Kidney (tissue), 14 donors: ENCODE data around the gene CDC42EP3. TPM values are rescaled to one million over a fixed set of nuclear protein-coding genes. Genes with fewer than 3 reads are reported as not detected.

Source experiments
- DNase-seq, 5 donors: peaks; one replicate each; pipeline ENCODE4 v3.0.0-alpha.2; 2013 to 2020
- FAIRE-seq: peaks from 2 replicates; lab custom pipeline; 2012; peaks lifted over from hg19 to GRCh38; lab: Jason Lieb, UNC
- H3K27ac ChIP-seq, 2 donors: one replicate each; pipeline ENCODE4 v1.7.0; 2013; ENCODE audit warnings: low read depth in 2 of 2, low read length in 2 of 2, inconsistent platforms in 1 of 2
- H3K27me3 ChIP-seq: one replicate; pipeline ENCODE4 v1.7.1; 2013; ENCODE audit warnings: low read length, inconsistent platforms; ENCODE audit not compliant: control insufficient read depth, insufficient read depth
- H3K36me3 ChIP-seq, 3 donors: one replicate each; pipeline versions ENCODE4 v1.7.0 to v1.7.1; 2013; ENCODE audit warnings: low read length in 3 of 3, control low read depth in 1 of 3, inconsistent platforms in 1 of 3; ENCODE audit not compliant: insufficient read depth in 3 of 3, control insufficient read depth in 2 of 3
- H3K4me1 ChIP-seq, 3 donors: one replicate each; pipeline versions ENCODE4 v1.7.0 to v1.7.1; 2013; ENCODE audit warnings: low read length in 3 of 3, inconsistent platforms in 1 of 3, low read depth in 1 of 3; ENCODE audit not compliant: control insufficient read depth in 2 of 3, insufficient read depth in 2 of 3
- H3K4me3 ChIP-seq, 3 donors: one replicate each; pipeline versions ENCODE4 v1.7.0 to v1.8.1; 2013; ENCODE audit warnings: low read length in 3 of 3, control low read depth in 1 of 3, inconsistent platforms in 1 of 3
- H3K9ac ChIP-seq, 3 donors: one replicate each; pipeline versions ENCODE4 v1.7.0 to v1.7.1; 2013; ENCODE audit warnings: low read length in 3 of 3, control low read depth in 1 of 3, inconsistent platforms in 1 of 3
- H3K9me3 ChIP-seq, 3 donors: one replicate each; pipeline versions ENCODE4 v1.7.0 to v1.7.1; 2013; ENCODE audit warnings: low read length in 3 of 3, control low read depth in 1 of 3, inconsistent platforms in 1 of 3; ENCODE audit not compliant: control insufficient read depth in 2 of 3, insufficient read depth in 1 of 3
- intact Hi-C: fragments of 100-400 bp; cut with DNase I; formaldehyde crosslinking; loops from one replicate; pipeline ENCODE4 v1.11.1; 2022
- polyA plus RNA-seq: library from polyadenylated mRNA; stranded (reverse); fragments of 350-450 nt; fragmentation: Illumina TruSeq; extraction: RNeasy Lipid Tissue Mini Kit (QIAGEN cat#74804); gene quantifications from one replicate; pipeline ENCODE4 v1.2.3, GENCODE V29; 2014; ENCODE audit warnings: low read depth, low replicate concordance; ENCODE audit not compliant: insufficient read depth
- total RNA-seq: library from RNA; stranded (reverse); fragmentation: NEBNext Ultra II Directional; extraction: Animal tissue kit (Norgen Biotek cat#: 25700); gene quantifications from one replicate; pipeline ENCODE4 v1.2.1, GENCODE V29; 2021
- TF ChIP-seq, protein P1 (sequence below): IDR thresholded peaks from 3 replicates; pipeline ENCODE4 v1.5.1; 2012; ENCODE audit warnings: mild to moderate bottlenecking, moderate library complexity, borderline replicate concordance; ENCODE audit not compliant: insufficient read depth; ENCODE audit errors: extremely low read depth
- donor health status: control.
- donor health status: control.
- donor health status: control.
- donor health status: control.
- donor health status: control.
- donor health status: DM: yes; HTN: yes; CAD: no.
- donor health status: Normal renal cell carcinoma (clear cell type).

CDC42EP3 gene
- total and polyA plus RNA-seq, 2 donors from 2014 or later, result 21.3 to 34.1 TPM

DNA sequence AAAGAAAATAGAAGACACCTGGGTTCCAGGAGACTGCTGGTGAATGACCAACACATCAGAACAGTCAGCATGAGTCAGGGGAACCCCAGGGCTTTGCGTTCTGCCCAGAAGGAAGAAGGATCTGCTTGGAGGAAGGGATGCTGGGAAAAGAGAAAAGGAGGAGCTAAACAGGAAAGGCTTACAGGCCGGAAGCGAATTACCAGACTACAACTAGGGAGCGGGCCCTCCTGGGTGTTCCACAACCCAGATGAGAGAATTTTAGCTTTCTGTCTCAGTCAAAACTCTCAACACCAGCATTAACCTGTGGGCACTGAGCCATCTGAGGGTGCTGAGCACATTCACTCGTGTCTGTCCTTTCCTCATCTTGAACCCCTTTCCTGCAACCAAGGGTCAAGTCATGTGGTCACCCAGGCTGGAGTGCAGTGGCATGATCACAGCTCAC lies 19.2 kb downstream of the CDC42EP3 start:
- Histone ChIP-seq H3K36me3 (no peaks in the 10 kb centered on the region), H3K9me3 (no peaks in the 10 kb centered on the region), H3K9ac (no peak overlapping the region), H3K4me3 (no peak overlapping the region), H3K27ac (no peak overlapping the region), H3K4me1 (peaks cover 0 to 25% (median 15%) of the 10 kb centered on the region in 3 donors), H3K27me3 (no peaks in the 10 kb centered on the region)
- DNase-seq, result no peak
- TF ChIP-seq, protein P1, sequence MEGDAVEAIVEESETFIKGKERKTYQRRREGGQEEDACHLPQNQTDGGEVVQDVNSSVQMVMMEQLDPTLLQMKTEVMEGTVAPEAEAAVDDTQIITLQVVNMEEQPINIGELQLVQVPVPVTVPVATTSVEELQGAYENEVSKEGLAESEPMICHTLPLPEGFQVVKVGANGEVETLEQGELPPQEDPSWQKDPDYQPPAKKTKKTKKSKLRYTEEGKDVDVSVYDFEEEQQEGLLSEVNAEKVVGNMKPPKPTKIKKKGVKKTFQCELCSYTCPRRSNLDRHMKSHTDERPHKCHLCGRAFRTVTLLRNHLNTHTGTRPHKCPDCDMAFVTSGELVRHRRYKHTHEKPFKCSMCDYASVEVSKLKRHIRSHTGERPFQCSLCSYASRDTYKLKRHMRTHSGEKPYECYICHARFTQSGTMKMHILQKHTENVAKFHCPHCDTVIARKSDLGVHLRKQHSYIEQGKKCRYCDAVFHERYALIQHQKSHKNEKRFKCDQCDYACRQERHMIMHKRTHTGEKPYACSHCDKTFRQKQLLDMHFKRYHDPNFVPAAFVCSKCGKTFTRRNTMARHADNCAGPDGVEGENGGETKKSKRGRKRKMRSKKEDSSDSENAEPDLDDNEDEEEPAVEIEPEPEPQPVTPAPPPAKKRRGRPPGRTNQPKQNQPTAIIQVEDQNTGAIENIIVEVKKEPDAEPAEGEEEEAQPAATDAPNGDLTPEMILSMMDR, result no peak
- intact Hi-C loops, result no loop called here
- no peak for FAIRE-seq

DNA sequence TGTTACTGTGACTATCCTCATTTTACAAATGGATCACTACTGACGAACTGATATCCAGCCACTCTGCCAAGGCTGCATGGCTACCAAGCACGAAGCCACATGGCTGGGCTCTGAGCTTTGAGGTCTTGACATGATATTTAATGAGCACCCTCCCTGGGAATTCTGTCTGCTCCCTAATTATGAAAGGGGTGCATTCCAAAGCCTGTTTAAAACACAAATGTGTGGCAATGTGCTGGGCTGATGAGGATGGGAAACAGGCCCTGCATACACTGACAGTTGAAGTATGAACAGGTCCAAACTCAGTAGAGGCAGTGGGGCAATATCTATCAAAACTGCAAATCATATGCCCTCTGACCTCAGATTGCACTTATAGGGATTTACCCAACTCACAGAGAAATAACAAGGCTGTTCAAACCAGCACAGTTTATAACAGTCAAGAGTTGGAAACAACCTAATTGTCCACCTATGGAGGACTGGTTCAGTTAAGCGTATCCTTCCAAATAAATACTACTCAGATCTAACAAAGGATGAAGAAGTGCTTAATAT lies 20.8 kb downstream of the CDC42EP3 start:
- Histone ChIP-seq H3K27ac (no peak overlapping the region), H3K4me3 (no peak overlapping the region), H3K9ac (no peak overlapping the region), H3K9me3 (no peaks in the 10 kb centered on the region), H3K36me3 (no peaks in the 10 kb centered on the region), H3K4me1 (peaks cover 0 to 22% (median 10%) of the 10 kb centered on the region in 3 donors), H3K27me3 (no peaks in the 10 kb centered on the region)
- DNase-seq, result no peak
- no peak for FAIRE-seq
- TF ChIP-seq, protein P1, result no peak
- intact Hi-C loops, result no loop called here

DNA sequence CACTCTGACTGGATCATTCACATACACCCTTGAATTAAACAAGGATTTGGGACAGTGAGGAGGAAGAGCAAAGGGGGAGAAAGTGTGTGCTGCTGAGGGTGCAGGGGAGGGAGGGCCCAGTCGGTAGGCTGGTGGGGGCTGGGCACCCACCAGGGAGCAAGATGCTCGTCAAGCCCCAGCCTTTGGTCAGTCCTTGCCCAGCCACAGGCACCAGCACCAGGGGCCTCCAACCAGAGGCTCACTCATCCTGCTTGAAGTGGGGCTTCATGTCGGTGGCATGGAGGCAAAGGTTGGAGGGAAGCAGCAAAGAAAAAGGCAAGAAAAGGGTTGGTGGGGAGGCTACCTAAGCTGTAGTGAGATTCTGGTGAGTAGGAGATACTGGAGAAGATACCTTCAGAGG lies 21.9 kb downstream of the CDC42EP3 start:
- H3K27me3 ChIP-seq, result no peaks in the 10 kb centered on the region
- H3K36me3 ChIP-seq, result no peaks in the 10 kb centered on the region
- H3K27ac ChIP-seq, result no peak overlapping the region
- peaks cover 0 to 20% (median under 1%) of the 10 kb centered on the region in 3 donors for H3K4me1 ChIP-seq
- H3K4me3 ChIP-seq, result no peak overlapping the region
- no peak for FAIRE-seq
- no peak for DNase-seq
- H3K9me3 ChIP-seq, result no peaks in the 10 kb centered on the region
- TF ChIP-seq, protein P1, result no peak
- intact Hi-C loops, result no loop called here
- H3K9ac ChIP-seq, result no peak overlapping the region
